Lower leg skin (tissue), 3 donors: ENCODE data around the gene SKIC2.
"Not testable (repeated sequence)": the region's sequence is repeated elsewhere in the genome, so short reads cannot be mapped to it uniquely, and the experiment has no call there.

Source experiments
- CTCF ChIP-seq, 3 donors: fragments of 450-650 bp; IDR thresholded peaks; one replicate each; pipeline ENCODE4 v1.5.1; 2016; ENCODE audit warnings: antibody characterized with exemption in 3 of 3, mild to moderate bottlenecking in 3 of 3, moderate library complexity in 2 of 3
- POLR2A ChIP-seq, 2 donors: fragments of 450-650 bp; IDR thresholded peaks; one replicate each; pipeline ENCODE4 v1.6.1; 2016 to 2017; ENCODE audit warnings: antibody characterized with exemption in 2 of 2, mild to moderate bottlenecking in 1 of 2, moderate library complexity in 1 of 2

DNA sequence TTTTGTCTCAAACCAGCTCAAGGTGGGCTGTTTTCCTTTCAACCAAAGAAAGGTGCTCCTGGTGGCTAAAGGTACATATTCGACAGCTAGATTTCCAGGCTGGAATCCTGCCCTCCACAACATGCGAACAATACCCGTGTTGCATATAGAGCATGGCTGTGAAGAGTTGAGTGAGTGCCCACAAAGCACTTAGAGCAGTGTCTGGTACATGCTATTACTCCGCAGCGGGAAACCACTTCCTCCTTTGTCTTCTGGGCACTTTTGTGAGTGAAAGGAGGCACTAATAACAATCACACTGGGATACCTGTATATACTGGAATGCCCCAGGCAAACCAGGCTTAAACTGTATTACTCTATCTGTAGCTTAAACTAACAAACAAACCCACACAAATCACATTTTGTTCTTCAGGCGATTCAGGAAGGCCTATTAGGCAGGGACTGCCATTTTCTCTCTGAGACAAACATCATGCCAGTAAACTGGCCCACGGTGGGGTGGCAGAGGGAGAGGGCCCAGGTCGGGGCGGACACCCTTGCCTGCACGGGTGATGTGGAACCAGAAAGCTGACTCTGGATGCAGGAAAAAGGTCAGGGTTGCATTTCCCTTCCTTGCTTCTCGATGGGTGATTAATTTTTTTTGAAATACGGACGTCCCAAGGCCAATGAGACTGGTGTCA lies 46.0 kb downstream of the SKIC2 start:
- not testable (repeated sequence) for TF ChIP-seq CTCF, POLR2A (IDR thresholded peaks at IDR 0.05)
